Adrenal gland (tissue), 5 donors: ENCODE results near the gene PPM1A.

Source experiments
- CTCF ChIP-seq, 6 experiments: fragments of 450-650 bp in 4 of 6; fragments of 200-600 bp in 2 of 6; sonication (generic) in 1 of 6; IDR thresholded peaks; 1 replicate in 5 of 6; 2 replicates in 1 of 6; pipeline versions ENCODE4 v1.5.1 to v1.8.0; 2016 to 2021; ENCODE audit warnings: antibody characterized with exemption in 6 of 6, mild to moderate bottlenecking in 2 of 6, moderate library complexity in 1 of 6
- POLR2A ChIP-seq, 2 donors: fragments of 450-650 bp; IDR thresholded peaks; one replicate each; pipeline ENCODE4 v1.6.1; 2017; ENCODE audit warnings: antibody characterized with exemption in 2 of 2, mild to moderate bottlenecking in 2 of 2, moderate library complexity in 1 of 2
- donor health status: DM: no; HTN: no; CAD: no.

GRCh38 chr14:60251877-60252276 lies 2.9 kb downstream of the PPM1A start:
- TF ChIP-seq CTCF (IDR thresholded peaks at IDR 0.05) (no peak), POLR2A (IDR thresholded peaks at IDR 0.05) (no peak)
